Cerebellar cortex (tissue), 1 donor: ENCODE data around the gene DNAJB8.

Experiments
- DNase-seq: peaks from one replicate; pipeline ENCODE4 v3.0.0-alpha.2; 2015; ENCODE audit warnings: low spot score

DNAJB8 gene

GRCh38 chr3:128466840-128467541, at the start of gene DNAJB8:
DNAJB8 (minus strand) TSS chr3:128466890; CDS start chr3:128463245, 3,645 bp downstream.
- no peak for DNase-seq

- no peak for DNase-seq
These were observed 49.3 kb upstream of the DNAJB8 start for GRCh38 chr3:128515967-128516366.

GRCh38 chr3:128508852-128509251, 42.2 kb upstream of the DNAJB8 start:
- DNase-seq, result no peak

GRCh38 chr3:128506754-128507153, 40.1 kb upstream of the DNAJB8 start:
- no peak for DNase-seq

GRCh38 chr3:128505771-128506170, 39.1 kb upstream of the DNAJB8 start:
- no peak for DNase-seq

- DNase-seq, result no peak
These were observed 38.5 kb upstream of the DNAJB8 start for GRCh38 chr3:128504963-128505730.

- DNase-seq, result no peak
These were observed 37.8 kb upstream of the DNAJB8 start for GRCh38 chr3:128504533-128504915.

- no peak for DNase-seq
These were observed 37.3 kb upstream of the DNAJB8 start for GRCh38 chr3:128503751-128504532.

- no peak for DNase-seq
These were observed 36.5 kb upstream of the DNAJB8 start for GRCh38 chr3:128503164-128503651.

- DNase-seq, result no peak
These were observed 36.0 kb upstream of the DNAJB8 start for GRCh38 chr3:128502712-128503111.

GRCh38 chr3:128501431-128501830, 34.7 kb upstream of the DNAJB8 start:
- no peak for DNase-seq

GRCh38 chr3:128500556-128500955, 33.9 kb upstream of the DNAJB8 start:
- no peak for DNase-seq

- no peak for DNase-seq
These were observed 33.1 kb upstream of the DNAJB8 start for GRCh38 chr3:128499724-128500275.

GRCh38 chr3:128498901-128499530, 32.3 kb upstream of the DNAJB8 start:
- no peak for DNase-seq

- no peak for DNase-seq
These were observed 31.5 kb upstream of the DNAJB8 start for GRCh38 chr3:128498127-128498626.

GRCh38 chr3:128497305-128498126, 30.8 kb upstream of the DNAJB8 start:
- peak; percentile 61 for DNase-seq

- no peak for DNase-seq
These were observed 30.1 kb upstream of the DNAJB8 start for GRCh38 chr3:128496602-128497304.

- no peak for DNase-seq
These were observed 29.4 kb upstream of the DNAJB8 start for GRCh38 chr3:128496019-128496601.

- no peak for DNase-seq
These were observed 28.8 kb upstream of the DNAJB8 start for GRCh38 chr3:128495435-128495970.

GRCh38 chr3:128494367-128494650, 27.6 kb upstream of the DNAJB8 start:
- DNase-seq, result no peak
